SH-SY5Y (cell line): ENCODE data around the gene KIF1B.

ENCODE experiments used
- GATA2 ChIP-seq: IDR thresholded peaks from 2 replicates; pipeline ENCODE4 v1.6.1; 2011; ENCODE audit warnings: mild to moderate bottlenecking, low read depth, low read length
- GATA3 ChIP-seq: IDR thresholded peaks from 2 replicates; pipeline ENCODE4 v1.6.1; 2011; ENCODE audit warnings: low read depth, mild to moderate bottlenecking, low read length, moderate library complexity

KIF1B gene

GRCh38 chr1:10185759-10186158 lies 24.6 kb upstream of the KIF1B start:
- TF ChIP-seq GATA2 (no peak), GATA3 (no peak)

GRCh38 chr1:10186331-10187025 lies 23.9 kb upstream of the KIF1B start:
- TF ChIP-seq GATA2, result no peak
- no peak for TF ChIP-seq GATA3

- no peak for TF ChIP-seq GATA2
- no peak for TF ChIP-seq GATA3
Observed at GRCh38 chr1:10187026-10187334, 23.4 kb upstream of the KIF1B start.

GRCh38 chr1:10188133-10188650 lies 22.2 kb upstream of the KIF1B start:
- no peak for TF ChIP-seq GATA3
- no peak for TF ChIP-seq GATA2

GRCh38 chr1:10189659-10190058 lies 20.7 kb upstream of the KIF1B start:
- TF ChIP-seq GATA2 (no peak), GATA3 (no peak)

- TF ChIP-seq GATA2 (no peak), GATA3 (no peak)
Observed at GRCh38 chr1:10192263-10192662, 18.1 kb upstream of the KIF1B start.

- no peak for TF ChIP-seq GATA2
- TF ChIP-seq GATA3, result no peak
Observed at GRCh38 chr1:10193288-10193687, 17.1 kb upstream of the KIF1B start.

- no peak for TF ChIP-seq GATA3
- no peak for TF ChIP-seq GATA2
Observed at GRCh38 chr1:10195570-10195969, 14.8 kb upstream of the KIF1B start.

GRCh38 chr1:10196976-10197375 lies 13.4 kb upstream of the KIF1B start:
- TF ChIP-seq GATA3 (no peak), GATA2 (no peak)

GRCh38 chr1:10200620-10201019 lies 9.8 kb upstream of the KIF1B start:
- TF ChIP-seq GATA3, result no peak
- TF ChIP-seq GATA2, result no peak

- no peak for TF ChIP-seq GATA2
Observed at GRCh38 chr1:10204003-10204642, 6.2 kb upstream of the KIF1B start.

- TF ChIP-seq GATA3 (no peak), GATA2 (no peak)
Observed at GRCh38 chr1:10207810-10208209, 2.6 kb upstream of the KIF1B start.

- TF ChIP-seq GATA2, result no peak
- TF ChIP-seq GATA3, result no peak
Observed at GRCh38 chr1:10208537-10208936, 1.8 kb upstream of the KIF1B start.

- no peak for TF ChIP-seq GATA3
- TF ChIP-seq GATA2, result no peak
Observed at GRCh38 chr1:10209590-10209904, 823 bp upstream of the KIF1B start.
